Astrocyte (in vitro differentiated cells and primary cell): ENCODE results near the gene ZCCHC2. TPM values are rescaled to one million over a fixed set of nuclear protein-coding genes. Genes with fewer than 3 reads are reported as not detected.

Experiments used
- DNase-seq: peaks from one replicate; pipeline ENCODE4 v3.0.0-alpha.2; 2010; ENCODE audit warnings: low read depth
- FAIRE-seq: peaks from 2 replicates; lab custom pipeline; 2011; peaks lifted over from hg19 to GRCh38; lab: Jason Lieb, UNC
- H2AFZ ChIP-seq: 2 replicates; pipeline ENCODE4 v1.6.0; 2012; ENCODE audit warnings: low read depth, low read length, inconsistent platforms
- H3K27ac ChIP-seq: 2 replicates; pipeline ENCODE4 v1.5.1; 2011; ENCODE audit warnings: low read depth, low read length, inconsistent platforms
- H3K27me3 ChIP-seq: 2 replicates; pipeline ENCODE4 v1.6.0; 2011; ENCODE audit warnings: low read length, inconsistent platforms; ENCODE audit not compliant: insufficient read depth
- H3K36me3 ChIP-seq: 2 replicates; pipeline ENCODE4 v1.5.1; 2011; ENCODE audit warnings: low read length, inconsistent platforms; ENCODE audit not compliant: insufficient read depth
- H3K4me1 ChIP-seq: 2 replicates; pipeline ENCODE4 v1.5.1; 2011; ENCODE audit warnings: low read length, inconsistent platforms; ENCODE audit not compliant: insufficient read depth
- H3K4me2 ChIP-seq: 2 replicates; pipeline ENCODE4 v1.6.0; 2012; ENCODE audit warnings: low read length, inconsistent platforms
- H3K4me3 ChIP-seq: 2 replicates; pipeline ENCODE4 v1.5.1; 2011; ENCODE audit warnings: low read depth, mild to moderate bottlenecking, low read length, inconsistent platforms; ENCODE audit not compliant: insufficient read depth
- H3K79me2 ChIP-seq: 2 replicates; pipeline ENCODE4 v1.6.0; 2012; ENCODE audit warnings: mild to moderate bottlenecking, low read length, inconsistent platforms; ENCODE audit not compliant: insufficient read depth
- H3K9ac ChIP-seq: 2 replicates; pipeline ENCODE4 v1.6.0; 2012; ENCODE audit warnings: mild to moderate bottlenecking, low read length, inconsistent platforms
- H3K9me3 ChIP-seq: 2 replicates; pipeline ENCODE4 v1.5.1; 2012; ENCODE audit warnings: low read depth, mild to moderate bottlenecking, low read length, inconsistent platforms; ENCODE audit not compliant: insufficient read depth
- H4K20me1 ChIP-seq: 2 replicates; pipeline ENCODE4 v1.6.0; 2012; ENCODE audit warnings: low read length, inconsistent platforms; ENCODE audit not compliant: insufficient read depth
- H3K27ac Mint-ChIP-seq: one replicate; pipeline ENCODE4 v1.8.0; 2021; ENCODE audit warnings: mild to moderate bottlenecking, mixed read lengths; ENCODE audit not compliant: unreplicated experiment
- H3K27me3 Mint-ChIP-seq: one replicate; pipeline ENCODE4 v1.8.0; 2021; ENCODE audit warnings: low read depth, mixed read lengths; ENCODE audit not compliant: unreplicated experiment
- H3K36me3 Mint-ChIP-seq: one replicate; pipeline ENCODE4 v1.8.0; 2021; ENCODE audit warnings: low read depth, mixed read lengths; ENCODE audit not compliant: unreplicated experiment
- H3K4me1 Mint-ChIP-seq: one replicate; pipeline ENCODE4 v1.8.0; 2021; ENCODE audit warnings: low read depth, mixed read lengths; ENCODE audit not compliant: unreplicated experiment
- H3K4me3 Mint-ChIP-seq: one replicate; pipeline ENCODE4 v1.8.0; 2021; ENCODE audit warnings: mild to moderate bottlenecking, moderate library complexity, mixed read lengths; ENCODE audit not compliant: unreplicated experiment
- H3K9me3 Mint-ChIP-seq: one replicate; pipeline ENCODE4 v1.8.0; 2021; ENCODE audit warnings: mild to moderate bottlenecking, mixed read lengths; ENCODE audit not compliant: unreplicated experiment
- EZH2 ChIP-seq: IDR thresholded peaks from 2 replicates; pipeline ENCODE4 v1.6.1; 2012; ENCODE audit warnings: mild to moderate bottlenecking, low read length, inconsistent platforms; ENCODE audit not compliant: insufficient read depth
- total RNA-seq: library from RNA; stranded (reverse); gene quantifications from 2 replicates; pipeline ENCODE4 v1.2.1, GENCODE V29; 2021
- TF ChIP-seq, protein P1 (sequence below): IDR thresholded peaks from 2 replicates; pipeline ENCODE4 v1.5.1; 2011; ENCODE audit warnings: low read depth, mild to moderate bottlenecking, inconsistent platforms, low read length, moderate library complexity; ENCODE audit not compliant: insufficient read depth

The ZCCHC2 gene
- total RNA-seq, 1 donor from 2014 or later = 14.8 TPM

DNA sequence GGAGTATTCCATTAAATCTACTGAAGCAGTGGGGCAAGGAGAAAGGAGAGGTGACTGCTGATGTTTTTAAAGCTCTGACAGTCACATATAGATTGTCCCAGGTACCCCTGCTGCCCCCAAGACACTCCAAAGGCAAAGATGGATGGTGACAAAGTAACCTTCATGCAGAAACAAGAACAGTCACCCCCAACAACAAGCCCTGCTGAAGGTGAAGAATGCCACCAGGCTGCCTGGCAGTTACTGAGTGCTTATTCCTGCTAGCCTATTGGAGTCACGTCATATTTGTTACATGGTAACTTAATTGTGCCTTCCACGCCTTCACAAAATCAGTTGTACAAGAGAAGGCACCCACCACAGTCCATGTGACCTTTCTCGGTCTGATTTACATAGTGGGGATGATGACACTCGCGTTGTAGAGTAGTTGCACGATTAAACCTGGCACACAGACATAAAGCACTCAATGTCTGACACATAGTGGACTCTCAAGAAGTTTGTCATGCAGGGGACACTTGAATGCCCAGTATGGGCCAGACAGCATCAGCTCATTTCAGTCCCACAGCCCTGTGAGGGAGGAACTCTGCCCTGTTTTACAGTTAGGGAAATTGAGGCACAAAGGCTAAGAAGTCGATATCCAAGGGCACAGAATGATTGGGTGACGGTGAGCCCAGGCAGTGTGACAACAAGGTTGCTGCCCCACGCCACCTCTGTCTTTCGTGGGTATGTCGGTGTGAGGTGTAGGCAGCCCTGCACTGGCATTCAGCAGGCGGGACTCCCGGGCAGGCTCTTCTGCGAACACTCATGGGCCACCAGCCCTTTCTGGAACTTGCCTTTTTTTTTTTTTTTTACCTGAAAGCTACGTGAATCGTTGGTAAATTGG, 62.7 kb downstream of the ZCCHC2 start:
- no peak overlapping the region for H3K4me3 ChIP-seq
- no peak overlapping the region for H3K27ac Mint-ChIP-seq
- peak overlapping the region; percentile 66 for H3K4me2 ChIP-seq
- no peak overlapping the region for H2AFZ ChIP-seq
- no peaks in the 10 kb centered on the region for H3K9me3 ChIP-seq
- H3K9ac ChIP-seq = peak overlapping the region; percentile 9
- H3K9me3 Mint-ChIP-seq = no peaks in the 10 kb centered on the region
- FAIRE-seq (no peak), DNase-seq (no peak)
- TF ChIP-seq EZH2 = no peak
- TF ChIP-seq, protein P1, sequence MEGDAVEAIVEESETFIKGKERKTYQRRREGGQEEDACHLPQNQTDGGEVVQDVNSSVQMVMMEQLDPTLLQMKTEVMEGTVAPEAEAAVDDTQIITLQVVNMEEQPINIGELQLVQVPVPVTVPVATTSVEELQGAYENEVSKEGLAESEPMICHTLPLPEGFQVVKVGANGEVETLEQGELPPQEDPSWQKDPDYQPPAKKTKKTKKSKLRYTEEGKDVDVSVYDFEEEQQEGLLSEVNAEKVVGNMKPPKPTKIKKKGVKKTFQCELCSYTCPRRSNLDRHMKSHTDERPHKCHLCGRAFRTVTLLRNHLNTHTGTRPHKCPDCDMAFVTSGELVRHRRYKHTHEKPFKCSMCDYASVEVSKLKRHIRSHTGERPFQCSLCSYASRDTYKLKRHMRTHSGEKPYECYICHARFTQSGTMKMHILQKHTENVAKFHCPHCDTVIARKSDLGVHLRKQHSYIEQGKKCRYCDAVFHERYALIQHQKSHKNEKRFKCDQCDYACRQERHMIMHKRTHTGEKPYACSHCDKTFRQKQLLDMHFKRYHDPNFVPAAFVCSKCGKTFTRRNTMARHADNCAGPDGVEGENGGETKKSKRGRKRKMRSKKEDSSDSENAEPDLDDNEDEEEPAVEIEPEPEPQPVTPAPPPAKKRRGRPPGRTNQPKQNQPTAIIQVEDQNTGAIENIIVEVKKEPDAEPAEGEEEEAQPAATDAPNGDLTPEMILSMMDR = no peak
- no peak overlapping the region for H3K27ac ChIP-seq
- H3K27me3 Mint-ChIP-seq = no peaks in the 10 kb centered on the region
- H3K4me1 ChIP-seq = no peaks in the 10 kb centered on the region
- H3K4me3 Mint-ChIP-seq = no peak overlapping the region
- no peaks in the 10 kb centered on the region for H3K27me3 ChIP-seq
- H4K20me1 ChIP-seq = no peaks in the 10 kb centered on the region
- no peaks in the 10 kb centered on the region for H3K36me3 ChIP-seq
- H3K4me1 Mint-ChIP-seq = peaks cover 4% of the 10 kb centered on the region
- no peaks in the 10 kb centered on the region for H3K79me2 ChIP-seq
- H3K36me3 Mint-ChIP-seq = peaks cover 5% of the 10 kb centered on the region

DNA sequence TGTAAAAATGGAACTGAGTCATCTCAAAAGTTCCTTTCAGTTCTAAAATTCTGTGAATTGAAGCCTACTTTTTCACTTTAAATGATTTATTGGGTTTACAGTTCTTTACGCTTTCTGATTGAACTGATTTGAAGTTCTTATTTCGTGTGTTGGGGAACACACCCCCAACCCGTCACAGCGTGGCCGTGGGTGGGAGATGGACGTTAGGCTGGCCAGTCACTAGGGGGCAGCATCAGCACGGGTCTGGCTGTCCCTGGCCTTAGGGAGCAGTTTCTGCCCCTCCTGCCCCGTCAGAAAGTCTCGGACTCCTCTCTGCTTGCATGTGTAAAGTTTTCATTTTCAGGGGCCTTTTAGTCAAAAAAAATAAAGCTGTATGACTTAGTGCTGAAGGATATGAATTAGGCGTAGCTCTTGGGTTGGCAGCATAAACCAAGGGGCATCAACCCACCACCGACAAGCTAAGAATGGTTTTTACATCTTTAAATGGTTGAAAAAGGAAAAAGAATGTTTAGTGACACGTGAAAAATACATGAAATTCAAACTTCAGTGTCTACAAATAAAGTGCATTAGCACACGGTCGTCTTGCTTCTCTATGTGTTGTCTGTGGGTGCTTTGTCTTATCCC, 63.4 kb downstream of the ZCCHC2 start:
- Histone ChIP-seq H2AFZ (peak overlapping the region; percentile 24), H3K9me3 (no peaks in the 10 kb centered on the region), H3K4me3 (no peak overlapping the region), H3K79me2 (no peaks in the 10 kb centered on the region), H3K4me1 (no peaks in the 10 kb centered on the region), H3K9ac (peak overlapping the region; percentile 9), H4K20me1 (no peaks in the 10 kb centered on the region), H3K4me2 (peak overlapping the region; percentile 66), H3K27ac (no peak overlapping the region), H3K36me3 (no peaks in the 10 kb centered on the region), H3K27me3 (no peaks in the 10 kb centered on the region)
- DNase-seq = peak; percentile 43
- no peak overlapping the region for H3K4me3 Mint-ChIP-seq
- peaks cover 4% of the 10 kb centered on the region for H3K4me1 Mint-ChIP-seq
- peak; percentile 58 for FAIRE-seq
- no peaks in the 10 kb centered on the region for H3K9me3 Mint-ChIP-seq
- TF ChIP-seq EZH2 = no peak
- TF ChIP-seq, protein P1 = peak; percentile 88
- H3K27ac Mint-ChIP-seq = peak overlapping the region; percentile 21
- H3K27me3 Mint-ChIP-seq = no peaks in the 10 kb centered on the region
- H3K36me3 Mint-ChIP-seq = peaks cover 5% of the 10 kb centered on the region
